ENCODE results near the gene CACYBP. TPM values are rescaled to one million over a fixed set of nuclear protein-coding genes. Genes with fewer than 3 reads are reported as not detected.

Gene CACYBP
- total and polyA plus RNA-seq, 2 of the 13 experiments (the other 11 are each of a cell fraction or from before 2014, with no cell fraction given) = 18.4 to 183 TPM

- peak; percentile 10; the same call in 1 of the 2 replicates for TF ChIP-seq THAP9 (CRISPR knock-in tag; IDR thresholded peaks at IDR 0.05; ENCODE audit: borderline replicate concordance)
- 0 out of 2 replicates have a peak, but pooled peaks have one; percentile 78 for TF ChIP-seq ZNF713 (CRISPR knock-in tag; IDR thresholded peaks at IDR 0.05)
- no peak for TF ChIP-seq TCF7L2 (IDR thresholded peaks at IDR 0.05; ENCODE audit: low read depth, low read length)
- TF ChIP-seq, protein P1, sequence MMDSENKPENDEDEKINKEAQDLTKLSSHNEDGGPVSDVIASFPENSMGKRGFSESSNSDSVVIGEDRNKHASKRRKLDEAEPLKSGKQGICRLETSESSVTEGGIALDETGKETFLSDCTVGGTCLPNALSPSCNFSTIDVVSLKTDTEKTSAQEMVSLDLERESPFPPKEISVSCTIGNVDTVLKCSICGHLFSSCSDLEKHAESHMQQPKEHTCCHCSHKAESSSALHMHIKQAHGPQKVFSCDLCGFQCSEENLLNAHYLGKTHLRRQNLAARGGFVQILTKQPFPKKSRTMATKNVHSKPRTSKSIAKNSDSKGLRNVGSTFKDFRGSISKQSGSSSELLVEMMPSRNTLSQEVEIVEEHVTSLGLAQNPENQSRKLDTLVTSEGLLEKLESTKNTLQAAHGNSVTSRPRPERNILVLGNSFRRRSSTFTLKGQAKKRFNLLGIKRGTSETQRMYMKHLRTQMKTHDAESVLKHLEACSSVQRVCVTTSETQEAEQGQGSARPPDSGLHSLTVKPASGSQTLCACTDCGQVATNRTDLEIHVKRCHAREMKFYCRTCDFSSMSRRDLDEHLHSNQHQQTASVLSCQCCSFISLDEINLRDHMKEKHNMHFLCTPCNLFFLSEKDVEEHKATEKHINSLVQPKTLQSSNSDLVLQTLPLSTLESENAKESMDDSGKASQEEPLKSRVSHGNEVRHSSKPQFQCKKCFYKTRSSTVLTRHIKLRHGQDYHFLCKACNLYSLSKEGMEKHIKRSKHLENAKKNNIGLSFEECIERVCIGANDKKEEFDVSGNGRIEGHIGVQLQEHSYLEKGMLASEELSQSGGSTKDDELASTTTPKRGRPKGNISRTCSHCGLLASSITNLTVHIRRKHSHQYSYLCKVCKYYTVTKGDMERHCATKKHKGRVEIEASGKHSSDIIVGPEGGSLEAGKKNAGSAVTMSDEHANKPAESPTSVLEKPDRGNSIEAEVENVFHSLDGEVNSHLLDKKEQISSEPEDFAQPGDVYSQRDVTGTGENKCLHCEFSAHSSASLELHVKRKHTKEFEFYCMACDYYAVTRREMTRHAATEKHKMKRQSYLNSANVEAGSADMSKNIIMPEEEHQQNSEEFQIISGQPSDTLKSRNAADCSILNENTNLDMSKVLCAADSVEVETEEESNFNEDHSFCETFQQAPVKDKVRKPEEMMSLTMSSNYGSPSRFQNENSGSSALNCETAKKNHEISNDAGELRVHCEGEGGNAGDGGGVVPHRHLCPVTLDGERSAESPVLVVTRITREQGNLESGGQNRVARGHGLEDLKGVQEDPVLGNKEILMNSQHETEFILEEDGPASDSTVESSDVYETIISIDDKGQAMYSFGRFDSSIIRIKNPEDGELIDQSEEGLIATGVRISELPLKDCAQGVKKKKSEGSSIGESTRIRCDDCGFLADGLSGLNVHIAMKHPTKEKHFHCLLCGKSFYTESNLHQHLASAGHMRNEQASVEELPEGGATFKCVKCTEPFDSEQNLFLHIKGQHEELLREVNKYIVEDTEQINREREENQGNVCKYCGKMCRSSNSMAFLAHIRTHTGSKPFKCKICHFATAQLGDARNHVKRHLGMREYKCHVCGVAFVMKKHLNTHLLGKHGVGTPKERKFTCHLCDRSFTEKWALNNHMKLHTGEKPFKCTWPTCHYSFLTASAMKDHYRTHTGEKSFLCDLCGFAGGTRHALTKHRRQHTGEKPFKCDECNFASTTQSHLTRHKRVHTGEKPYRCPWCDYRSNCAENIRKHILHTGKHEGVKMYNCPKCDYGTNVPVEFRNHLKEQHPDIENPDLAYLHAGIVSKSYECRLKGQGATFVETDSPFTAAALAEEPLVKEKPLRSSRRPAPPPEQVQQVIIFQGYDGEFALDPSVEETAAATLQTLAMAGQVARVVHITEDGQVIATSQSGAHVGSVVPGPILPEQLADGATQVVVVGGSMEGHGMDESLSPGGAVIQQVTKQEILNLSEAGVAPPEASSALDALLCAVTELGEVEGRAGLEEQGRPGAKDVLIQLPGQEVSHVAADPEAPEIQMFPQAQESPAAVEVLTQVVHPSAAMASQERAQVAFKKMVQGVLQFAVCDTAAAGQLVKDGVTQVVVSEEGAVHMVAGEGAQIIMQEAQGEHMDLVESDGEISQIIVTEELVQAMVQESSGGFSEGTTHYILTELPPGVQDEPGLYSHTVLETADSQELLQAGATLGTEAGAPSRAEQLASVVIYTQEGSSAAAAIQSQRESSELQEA (CRISPR knock-in tag; IDR thresholded peaks at IDR 0.05; ENCODE audit: not compliant biosample characterization) = peak; percentile 96
- peak; percentile 70; the same call in 1 of the 2 replicates for TF ChIP-seq ZSCAN21 (CRISPR knock-in tag; IDR thresholded peaks at IDR 0.05; ENCODE audit: borderline replicate concordance)
- peak; percentile 83; the same call in 1 of the 2 replicates for TF ChIP-seq ZNF558 (CRISPR knock-in tag; IDR thresholded peaks at IDR 0.05; ENCODE audit: borderline replicate concordance)
- 0 out of 2 replicates have a peak, but pooled peaks have one; percentile 49 for TF ChIP-seq ZNF556 (CRISPR knock-in tag; IDR thresholded peaks at IDR 0.05; ENCODE audit: borderline replicate concordance)
- TF ChIP-seq TBX2 (CRISPR knock-in tag; IDR thresholded peaks at IDR 0.05; ENCODE audit: borderline replicate concordance) = peak; percentile 93
- TF ChIP-seq, protein P2, sequence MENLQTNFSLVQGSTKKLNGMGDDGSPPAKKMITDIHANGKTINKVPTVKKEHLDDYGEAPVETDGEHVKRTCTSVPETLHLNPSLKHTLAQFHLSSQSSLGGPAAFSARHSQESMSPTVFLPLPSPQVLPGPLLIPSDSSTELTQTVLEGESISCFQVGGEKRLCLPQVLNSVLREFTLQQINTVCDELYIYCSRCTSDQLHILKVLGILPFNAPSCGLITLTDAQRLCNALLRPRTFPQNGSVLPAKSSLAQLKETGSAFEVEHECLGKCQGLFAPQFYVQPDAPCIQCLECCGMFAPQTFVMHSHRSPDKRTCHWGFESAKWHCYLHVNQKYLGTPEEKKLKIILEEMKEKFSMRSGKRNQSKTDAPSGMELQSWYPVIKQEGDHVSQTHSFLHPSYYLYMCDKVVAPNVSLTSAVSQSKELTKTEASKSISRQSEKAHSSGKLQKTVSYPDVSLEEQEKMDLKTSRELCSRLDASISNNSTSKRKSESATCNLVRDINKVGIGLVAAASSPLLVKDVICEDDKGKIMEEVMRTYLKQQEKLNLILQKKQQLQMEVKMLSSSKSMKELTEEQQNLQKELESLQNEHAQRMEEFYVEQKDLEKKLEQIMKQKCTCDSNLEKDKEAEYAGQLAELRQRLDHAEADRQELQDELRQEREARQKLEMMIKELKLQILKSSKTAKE (CRISPR knock-in tag; IDR thresholded peaks at IDR 0.05; ENCODE audit: borderline replicate concordance) = peak; percentile 34; the same call in 1 of the 2 replicates
Measured at GRCh38 chr1:174999936-175000696, at the start of gene CACYBP (continued).

Data from HepG2 (cell line).